GM12878 (cell line): Measurements from ENCODE around the gene ST8SIA1. TPM values are rescaled to one million over a fixed set of nuclear protein-coding genes. Genes with fewer than 3 reads are reported as not detected.

ENCODE experiments used
- ATAC-seq: fragments of 200-7000 bp; cut with Tn5 transposase; 3 replicates; pipeline ENCODE4 v1.9.1; 2020; ENCODE audit warnings: mild to moderate bottlenecking, moderate library complexity
- BruUV-seq: library from RNA; stranded (reverse); fragments of 400-500 nt; replicated peaks from 2 replicates; lab custom pipeline; 2021; lab: Mats Ljungman, UMichigan
- CTCF ChIA-PET: fragments of 300-600 bp; sonication (Branson Sonifier 250); formaldehyde crosslinking; extraction: SDS; loops from one replicate; lab custom pipeline; 2021; ENCODE audit warnings: inconsistent platforms; lab: Yijun Ruan, JAX
- POLR2A ChIA-PET: fragments of 350-600 bp; formaldehyde crosslinking; extraction: SDS; loops from one replicate; lab custom pipeline; 2021; ENCODE audit warnings: inconsistent platforms; lab: Charles Lee
- RAD21 ChIA-PET: fragments of 300-600 bp; sonication (Branson Sonifier 250); formaldehyde crosslinking; loops from one replicate; lab custom pipeline; 2023; ENCODE audit warnings: antibody characterized with exemption; ENCODE audit not compliant: unreplicated experiment; lab: Charles Lee
- SMC1A ChIA-PET: fragments of 300-600 bp; sonication (Branson Sonifier 250); formaldehyde crosslinking; loops from one replicate; lab custom pipeline; 2023; ENCODE audit not compliant: unreplicated experiment, uncharacterized antibody; lab: Charles Lee
- DNase-seq: peaks from one replicate; pipeline ENCODE4 v3.0.0-alpha.2; 2011; ENCODE audit warnings: low read depth, low spot score
- FAIRE-seq: peaks from 3 replicates; lab custom pipeline; 2011; peaks lifted over from hg19 to GRCh38; lab: Jason Lieb, UNC
- H2AFZ ChIP-seq: 2 replicates; pipeline ENCODE4 v1.6.0; 2011; ENCODE audit warnings: low read depth, low read length, control low read depth; ENCODE audit not compliant: control insufficient read depth
- H3K27ac ChIP-seq: 2 replicates; pipeline ENCODE4 v1.5.1; 2011; ENCODE audit warnings: control low read depth; ENCODE audit not compliant: control insufficient read depth, insufficient read depth
- H3K27me3 ChIP-seq, 2 experiments: replicated peaks in 1 of 2; 2 replicates each; pipeline versions ENCODE4 v1.6.0 to v1.6.1; 2011; ENCODE audit warnings: low read length in 1 of 2; ENCODE audit not compliant: control insufficient read depth in 2 of 2, insufficient read depth in 2 of 2
- H3K36me3 ChIP-seq, 2 experiments: 2 replicates each; pipeline ENCODE4 v1.5.1; 2011; ENCODE audit warnings: low read length in 1 of 2; ENCODE audit not compliant: control insufficient read depth in 2 of 2, insufficient read depth in 2 of 2
- H3K4me1 ChIP-seq: 2 replicates; pipeline ENCODE4 v1.6.1; 2011; ENCODE audit warnings: mild to moderate bottlenecking, low read length, moderate library complexity, mixed read lengths; ENCODE audit not compliant: control insufficient read depth, insufficient read depth
- H3K4me2 ChIP-seq: 2 replicates; pipeline ENCODE4 v1.6.0; 2011; ENCODE audit warnings: control low read depth; ENCODE audit not compliant: control insufficient read depth, insufficient read depth
- H3K4me3 ChIP-seq: fragments of 200-600 bp; sonication (generic); 2 replicates; pipeline ENCODE4 v1.5.1; 2016
- H3K79me2 ChIP-seq: 2 replicates; pipeline ENCODE4 v1.6.0; 2011; ENCODE audit warnings: low read length; ENCODE audit not compliant: control insufficient read depth, insufficient read depth
- H3K9ac ChIP-seq: 2 replicates; pipeline ENCODE4 v1.8.0; 2011; ENCODE audit warnings: low read length, control low read depth, mixed read lengths; ENCODE audit not compliant: control insufficient read depth, insufficient read depth
- H3K9me3 ChIP-seq: replicated peaks from 3 replicates; pipeline ENCODE4 v1.5.1; 2011; ENCODE audit warnings: mild to moderate bottlenecking, low read length; ENCODE audit not compliant: control insufficient read depth, insufficient read depth
- H4K20me1 ChIP-seq: 2 replicates; pipeline ENCODE4 v1.6.0; 2011; ENCODE audit not compliant: control insufficient read depth, insufficient read depth
- BACH1 ChIP-seq: fragments of 450-650 bp; IDR thresholded peaks from 2 replicates; pipeline ENCODE4 v1.6.1; 2017; ENCODE audit warnings: mild to moderate bottlenecking, borderline replicate concordance
- CEBPB ChIP-seq, 2 experiments: fragments of 150-350 bp in 1 of 2; IDR thresholded peaks; 2 replicates each; pipeline ENCODE4 v1.6.1; 2012 to 2014; ENCODE audit warnings: low read depth in 2 of 2, low read length in 2 of 2, borderline replicate concordance in 1 of 2, inconsistent platforms in 1 of 2
- CREB1 ChIP-seq: IDR thresholded peaks from 2 replicates; pipeline ENCODE4 v1.6.1; 2012; ENCODE audit warnings: low read depth, mild to moderate bottlenecking, inconsistent platforms
- E2F8 ChIP-seq: fragments of 450-650 bp; IDR thresholded peaks from 2 replicates; pipeline ENCODE4 v1.6.1; 2018; ENCODE audit warnings: mild to moderate bottlenecking, low read depth, moderate library complexity; ENCODE audit not compliant: partially characterized antibody
- EGR1 ChIP-seq, 2 experiments: IDR thresholded peaks; 1 replicate in 1 of 2; 2 replicates in 1 of 2; pipeline ENCODE4 v1.6.1; 2011 to 2012; ENCODE audit warnings: low read depth in 2 of 2, low read length in 2 of 2, borderline replicate concordance in 1 of 2, mild to moderate bottlenecking in 1 of 2, moderate library complexity in 1 of 2
- EP300 ChIP-seq, 2 experiments: fragments of 150-350 bp in 1 of 2; IDR thresholded peaks; 2 replicates each; pipeline ENCODE4 v1.6.1; 2011 to 2012; ENCODE audit warnings: low read depth in 2 of 2, low read length in 2 of 2, borderline replicate concordance in 1 of 2, improper control_type of control experiment in 1 of 2, inconsistent platforms in 1 of 2; ENCODE audit not compliant: control insufficient read depth in 1 of 2
- MYB ChIP-seq: fragments of 150-350 bp; IDR thresholded peaks from 2 replicates; pipeline ENCODE4 v1.6.1; 2014; ENCODE audit warnings: mild to moderate bottlenecking, low read depth, low read length, borderline replicate concordance
- NFXL1 ChIP-seq: fragments of 450-650 bp; IDR thresholded peaks from 2 replicates; pipeline ENCODE4 v1.6.1; 2017; ENCODE audit warnings: antibody characterized with exemption, mild to moderate bottlenecking, borderline replicate concordance
- NR2C2 ChIP-seq: IDR thresholded peaks from 2 replicates; pipeline ENCODE4 v1.6.1; 2011; ENCODE audit warnings: borderline replicate concordance, low read depth; ENCODE audit not compliant: control insufficient read depth, insufficient read length
- PAX5 ChIP-seq: IDR thresholded peaks from 2 replicates; pipeline ENCODE4 v1.6.1; 2011; ENCODE audit warnings: low read depth, low read length, borderline replicate concordance
- SIN3A ChIP-seq: IDR thresholded peaks from 2 replicates; pipeline ENCODE4 v1.6.1; 2012; ENCODE audit warnings: low read depth, low read length, improper control_type of control experiment
- TBL1XR1 ChIP-seq: IDR thresholded peaks from 2 replicates; pipeline ENCODE4 v1.6.1; 2012; ENCODE audit warnings: low read depth, low read length, improper control_type of control experiment
- TCF3 ChIP-seq: IDR thresholded peaks from 2 replicates; pipeline ENCODE4 v1.6.1; 2012; ENCODE audit warnings: low read depth, mild to moderate bottlenecking, low read length, borderline replicate concordance; ENCODE audit not compliant: insufficient read depth
- YY1 ChIP-seq: IDR thresholded peaks from 2 replicates; pipeline ENCODE4 v1.6.1; 2011; ENCODE audit warnings: low read depth, mild to moderate bottlenecking, low read length
- ZNF592 ChIP-seq: fragments of 450-650 bp; IDR thresholded peaks from 2 replicates; pipeline ENCODE4 v1.6.1; 2017; ENCODE audit warnings: mild to moderate bottlenecking, moderate library complexity
- WGBS: methylation state at CpG from one replicate; pipeline ENCODE4 v1.1.6; 2016; ENCODE audit warnings: low lambda C conversion rate; ENCODE audit not compliant: insufficient replicate concordance, insufficient coverage; ENCODE audit errors: missing lambda C conversion rate; 5-methylcytosine and 5-hydroxymethylcytosine counted together
- in situ Hi-C: fragments of 300-500 bp; cut with MboI; formaldehyde crosslinking; loops from 9 replicates; pipeline ENCODE4 v1.14.3; 2018; ENCODE audit warnings: mixed read lengths
- intact Hi-C: fragments of 100-400 bp; cut with micrococcal nuclease; formaldehyde crosslinking; loops from one replicate; pipeline ENCODE4 v1.14.2; 2022; ENCODE audit not compliant: unreplicated experiment
- polyA plus RNA-seq, 11 experiments: library from polyadenylated mRNA; depleted of rRNA in 4 of 11; unstranded in 6 of 11; stranded (reverse) in 5 of 11; fragments of >200 nt; fragmentation: Nextera tagmentation in 4 of 11; fragmentation: Illumina TruSeq in 1 of 11; extraction: Ambion mirVana in 4 of 11; extraction: Trizol in 1 of 11; gene quantifications; 1 replicate in 1 of 11; 2 replicates in 10 of 11; pipeline versions ENCODE4 v1.2.1 to v1.2.3, GENCODE V29; 2011 to 2016; ENCODE audit warnings: inconsistent platforms in 2 of 11, missing spikeins in 2 of 11, low read depth in 1 of 11
- total RNA-seq, 4 experiments: library from RNA; depleted of rRNA in 3 of 4; stranded (reverse); fragments of >200 nt in 3 of 4; fragmentation: Illumina TruSeq in 1 of 4; extraction: Trizol in 1 of 4; gene quantifications; 2 replicates each; pipeline versions ENCODE4 v1.2.1 to v1.2.3, GENCODE V29; 2013 to 2021

ST8SIA1 gene
- total and polyA plus RNA-seq, 10 of the 15 experiments (the other 5 are each of a cell fraction or from before 2014, with no cell fraction given): 0.23 to 0.35 (median 0.23) TPM; not detected in 7

- no peak for TF ChIP-seq E2F8
- no peak for TF ChIP-seq CREB1
These were observed 21.7 kb upstream of the ST8SIA1 start (continued) for GRCh38 chr12:22356231-22356630.

- ATAC-seq (no peak), DNase-seq (no peak), FAIRE-seq (no peak)
- ChIA-PET SMC1A (interaction anchor here (1.2 kb wide), 1 partner anchor 88 kb away, joined by 3 read pairs; no protein-coding TSS in a partner anchor), RAD21 (no interaction called here), POLR2A (no interaction called here), CTCF (no interaction called here)
- intact Hi-C loops: no loop called here
- 26% methylated on average over 5 of the region's 5 CpGs for WGBS
- no peak overlapping the region for H2AFZ ChIP-seq
- no peak overlapping the region for H3K4me3 ChIP-seq
- no peaks in the 10 kb centered on the region for H3K27me3 ChIP-seq
- no TSS peak for BruUV-seq
- no peaks in the 10 kb centered on the region for H3K4me1 ChIP-seq
- H3K9ac ChIP-seq: no peak overlapping the region
- no peaks in the 10 kb centered on the region for H3K79me2 ChIP-seq
- in situ Hi-C loops: no loop called here
- no peak overlapping the region for H3K4me2 ChIP-seq
- H3K36me3 ChIP-seq: no peaks in the 10 kb centered on the region
- no peaks in the 10 kb centered on the region for H3K9me3 ChIP-seq
- H3K27ac ChIP-seq: no peak overlapping the region
- H4K20me1 ChIP-seq: no peaks in the 10 kb centered on the region
- no peak for TF ChIP-seq NR2C2
- no peak for TF ChIP-seq YY1
- no peak for TF ChIP-seq TBL1XR1
- TF ChIP-seq EP300 (IDR thresholded peaks at IDR 0.05; ENCODE audit: borderline replicate concordance in 1 of 2, control insufficient read depth in 1 of 2, low read depth in 2 of 2, low read length in 2 of 2): no peak
- TF ChIP-seq MYB: no peak
- TF ChIP-seq EGR1 (IDR thresholded peaks at IDR 0.05; ENCODE audit: borderline replicate concordance in 1 of 2, low read depth in 2 of 2, low read length in 2 of 2): no peak
- TF ChIP-seq ZNF592: no peak
- TF ChIP-seq PAX5: no peak
- no peak for TF ChIP-seq BACH1
- no peak for TF ChIP-seq CEBPB (IDR thresholded peaks at IDR 0.05; ENCODE audit: borderline replicate concordance in 1 of 2, low read depth in 2 of 2, low read length in 2 of 2)
- no peak for TF ChIP-seq TCF3
- no peak for TF ChIP-seq NFXL1
- TF ChIP-seq SIN3A: no peak
These were observed 20.6 kb upstream of the ST8SIA1 start for GRCh38 chr12:22355011-22355580.
